IMR-90 (cell line): ENCODE results near the gene WDR1. TPM values are rescaled to one million over a fixed set of nuclear protein-coding genes. Genes with fewer than 3 reads are reported as not detected.

Experiments
- ATAC-seq: fragments of 200-7000 bp; cut with Tn5 transposase; 2 replicates; pipeline ENCODE4 v1.9.1; 2020; ENCODE audit warnings: low read depth, mild to moderate bottlenecking, moderate library complexity
- BruUV-seq: library from RNA; stranded (reverse); fragments of 400-500 nt; replicated peaks from 2 replicates; lab custom pipeline; 2021; lab: Mats Ljungman, UMichigan
- CTCF ChIA-PET: fragments of 300-600 bp; formaldehyde crosslinking; extraction: SDS; loops from one replicate; lab custom pipeline; 2021; ENCODE audit warnings: antibody characterized with exemption; lab: Yijun Ruan, JAX
- POLR2A ChIA-PET: fragments of 300-600 bp; sonication (Branson Sonifier 250); formaldehyde crosslinking; loops from one replicate; lab custom pipeline; 2022; ENCODE audit warnings: antibody characterized with exemption; ENCODE audit not compliant: unreplicated experiment; lab: Charles Lee
- DNase-seq: peaks from one replicate; pipeline ENCODE4 v3.0.0; 2013
- H2AFZ ChIP-seq: replicated peaks from 2 replicates; pipeline ENCODE3; 2013; ENCODE audit warnings: low read length, mild to moderate bottlenecking; ENCODE audit not compliant: poor library complexity
- H2AK5ac ChIP-seq: 2 replicates; pipeline ENCODE4 v1.6.1; 2013; ENCODE audit warnings: low read depth, low read length, inconsistent platforms
- H2AK9ac ChIP-seq: replicated peaks from 2 replicates; pipeline ENCODE3; 2013; ENCODE audit warnings: mild to moderate bottlenecking, low read depth, low read length, moderate library complexity; ENCODE audit not compliant: poor library complexity
- H2BK120ac ChIP-seq: 2 replicates; pipeline ENCODE4 v1.6.1; 2013; ENCODE audit warnings: low read depth, low read length, inconsistent platforms
- H2BK15ac ChIP-seq: 3 replicates; pipeline ENCODE4 v1.6.1; 2013; ENCODE audit warnings: low read depth, low read length, inconsistent platforms
- H2BK20ac ChIP-seq: 2 replicates; pipeline ENCODE4 v1.6.1; 2013; ENCODE audit warnings: low read depth, mild to moderate bottlenecking, inconsistent platforms, low read length, moderate library complexity
- H2BK5ac ChIP-seq: 2 replicates; pipeline ENCODE4 v1.6.1; 2013; ENCODE audit warnings: mild to moderate bottlenecking, low read depth, low read length, inconsistent platforms; ENCODE audit not compliant: poor library complexity, severe bottlenecking
- H3K14ac ChIP-seq: replicated peaks from 2 replicates; pipeline ENCODE4 v1.6.1; 2013; ENCODE audit warnings: low read depth, low read length, inconsistent platforms
- H3K18ac ChIP-seq: 2 replicates; pipeline ENCODE4 v1.6.1; 2013; ENCODE audit warnings: low read depth, low read length, control low read depth
- H3K23ac ChIP-seq: 2 replicates; pipeline ENCODE4 v1.6.1; 2013; ENCODE audit warnings: low read depth, low read length, inconsistent platforms
- H3K27ac ChIP-seq: 2 replicates; pipeline ENCODE4 v1.5.1; 2013; ENCODE audit warnings: mild to moderate bottlenecking, control low read depth, low read length; ENCODE audit not compliant: insufficient read depth
- H3K27me3 ChIP-seq: 2 replicates; pipeline ENCODE4 v1.6.1; 2013; ENCODE audit warnings: low read length; ENCODE audit not compliant: control insufficient read depth, insufficient read depth
- H3K36me3 ChIP-seq: 2 replicates; pipeline ENCODE4 v1.6.1; 2013; ENCODE audit warnings: low read length, mixed read lengths; ENCODE audit not compliant: control insufficient read depth, insufficient read depth
- H3K4ac ChIP-seq: 2 replicates; pipeline ENCODE4 v1.6.1; 2013; ENCODE audit warnings: low read depth, low read length, inconsistent platforms
- H3K4me1 ChIP-seq: 2 replicates; pipeline ENCODE4 v1.6.1; 2013; ENCODE audit warnings: low read length, mixed read lengths; ENCODE audit not compliant: control insufficient read depth, insufficient read depth
- H3K4me2 ChIP-seq: 2 replicates; pipeline ENCODE4 v1.6.1; 2013; ENCODE audit warnings: low read depth, mild to moderate bottlenecking, control low read depth, low read length, moderate library complexity
- H3K4me3 ChIP-seq: 2 replicates; pipeline ENCODE4 v1.5.1; 2013; ENCODE audit warnings: low read depth, mild to moderate bottlenecking, control low read depth, low read length, moderate library complexity; ENCODE audit not compliant: insufficient read depth
- H3K56ac ChIP-seq: 2 replicates; pipeline ENCODE4 v1.6.1; 2013; ENCODE audit warnings: low read length, inconsistent platforms; ENCODE audit not compliant: insufficient read depth; ENCODE audit errors: extremely low read depth
- H3K79me1 ChIP-seq, 2 experiments: 2 replicates each; pipeline ENCODE4 v1.6.1; 2013; ENCODE audit warnings: low read length in 2 of 2, inconsistent platforms in 1 of 2, low read depth in 1 of 2
- H3K9ac ChIP-seq: 2 replicates; pipeline ENCODE4 v1.6.1; 2013; ENCODE audit warnings: low read depth, low read length, control low read depth
- H3K9me1 ChIP-seq: 2 replicates; pipeline ENCODE4 v1.6.1; 2013; ENCODE audit warnings: low read length, inconsistent platforms; ENCODE audit not compliant: insufficient read depth
- H3K9me3 ChIP-seq: 2 replicates; pipeline ENCODE4 v1.6.1; 2013; ENCODE audit warnings: low read length; ENCODE audit not compliant: control insufficient read depth, insufficient read depth
- H4K20me1 ChIP-seq: 2 replicates; pipeline ENCODE4 v1.6.1; 2013; ENCODE audit warnings: low read length, inconsistent platforms; ENCODE audit not compliant: insufficient read depth
- H4K5ac ChIP-seq: 2 replicates; pipeline ENCODE4 v1.6.1; 2013; ENCODE audit warnings: mild to moderate bottlenecking, low read depth, low read length, control low read depth
- H4K8ac ChIP-seq, 2 experiments: 2 replicates each; pipeline ENCODE4 v1.6.1; 2013; ENCODE audit warnings: low read depth in 2 of 2, low read length in 2 of 2, control low read depth in 1 of 2, inconsistent platforms in 1 of 2
- H4K91ac ChIP-seq: 2 replicates; pipeline ENCODE4 v1.6.1; 2013; ENCODE audit warnings: low read depth, low read length, inconsistent platforms; ENCODE audit not compliant: insufficient read depth
- BHLHE40 ChIP-seq: fragments of 150-350 bp; IDR thresholded peaks from 2 replicates; pipeline ENCODE4 v1.6.1; 2016; ENCODE audit warnings: mild to moderate bottlenecking, low read depth, low read length
- CHD1 ChIP-seq: IDR thresholded peaks from 2 replicates; pipeline ENCODE4 v1.6.1; 2012; ENCODE audit warnings: low read depth, low read length, improper control_type of control experiment
- FOS ChIP-seq: fragments of 150-350 bp; IDR thresholded peaks from 2 replicates; pipeline ENCODE4 v1.6.1; 2016; ENCODE audit warnings: low read depth, low read length
- MAFK ChIP-seq: IDR thresholded peaks from 2 replicates; pipeline ENCODE4 v1.6.1; 2012; ENCODE audit warnings: low read depth, low read length, improper control_type of control experiment
- MXI1 ChIP-seq: IDR thresholded peaks from 2 replicates; pipeline ENCODE4 v1.6.1; 2012; ENCODE audit warnings: low read depth, mild to moderate bottlenecking, low read length, moderate library complexity, borderline replicate concordance
- NFE2L2 ChIP-seq: fragments of 150-350 bp; IDR thresholded peaks from 2 replicates; pipeline ENCODE4 v1.6.1; 2016; ENCODE audit warnings: low read depth, mild to moderate bottlenecking, low read length
- POLR2A ChIP-seq: IDR thresholded peaks from 2 replicates; pipeline ENCODE4 v1.6.1; 2012; ENCODE audit warnings: mild to moderate bottlenecking, low read depth, low read length
- RAD21 ChIP-seq: IDR thresholded peaks from 2 replicates; pipeline ENCODE4 v1.6.1; 2012; ENCODE audit warnings: low read length, improper control_type of control experiment
- RCOR1 ChIP-seq: IDR thresholded peaks from 2 replicates; pipeline ENCODE4 v1.6.1; 2012; ENCODE audit warnings: mild to moderate bottlenecking, low read length, improper control_type of control experiment; ENCODE audit not compliant: insufficient replicate concordance
- RFX5 ChIP-seq: IDR thresholded peaks from 2 replicates; pipeline ENCODE4 v1.8.0; 2012; ENCODE audit warnings: low read depth, mild to moderate bottlenecking, low read length, moderate library complexity
- SMC3 ChIP-seq: fragments of 150-350 bp; IDR thresholded peaks from 2 replicates; pipeline ENCODE4 v1.6.1; 2016; ENCODE audit warnings: low read depth, mild to moderate bottlenecking, antibody characterized with exemption, low read length, moderate library complexity
- WGBS, 2 experiments: methylation state at CpG; one replicate each; pipeline versions ENCODE4 v1.1.5 to v1.1.7; 2013; ENCODE audit warnings: missing lambda C conversion rate in 2 of 2; ENCODE audit not compliant: insufficient read length in 1 of 2; ENCODE audit errors: extremely low coverage in 2 of 2; 5-methylcytosine and 5-hydroxymethylcytosine counted together
- dilution Hi-C: fragments of 300-500 bp; cut with HindIII; formaldehyde crosslinking; loops from one replicate; pipeline ENCODE4 v1.14.3; 2018; ENCODE audit warnings: low sequenced_read_pairs; ENCODE audit not compliant: unreplicated experiment
- in situ Hi-C: fragments of 300-500 bp; cut with MboI; formaldehyde crosslinking; loops from 3 replicates; pipeline ENCODE4 v1.14.3; 2019; ENCODE audit warnings: low sequenced_read_pairs, inconsistent platforms, mixed read lengths
- intact Hi-C: fragments of 100-400 bp; cut with micrococcal nuclease; formaldehyde crosslinking; loops from 2 replicates; pipeline ENCODE4 v1.10.0; 2022
- polyA plus RNA-seq, 3 experiments: library from polyadenylated mRNA; depleted of rRNA; stranded (reverse); fragments of >200 nt; gene quantifications; 2 replicates each; pipeline ENCODE4 v1.2.3, GENCODE V29; 2012; ENCODE audit warnings: low replicate concordance in 1 of 3
- total RNA-seq: library from RNA; depleted of rRNA; stranded (reverse); fragments of >200 nt; gene quantifications from 2 replicates; pipeline ENCODE4 v1.2.3, GENCODE V29; 2012
- TF ChIP-seq, protein P1 (sequence below): fragments of 150-350 bp; IDR thresholded peaks from 2 replicates; pipeline ENCODE4 v1.6.1; 2017; ENCODE audit warnings: mild to moderate bottlenecking, antibody characterized with exemption, low read length, low read depth
- TF ChIP-seq, protein P2 (sequence below): fragments of 150-350 bp; IDR thresholded peaks from 2 replicates; pipeline ENCODE4 v1.6.1; 2016; ENCODE audit warnings: low read depth, mild to moderate bottlenecking, low read length, moderate library complexity, borderline replicate concordance

The WDR1 gene
- total and polyA plus RNA-seq, 2 of the 4 experiments (the other 2 are of a cell fraction): 725 to 992 TPM

DNA sequence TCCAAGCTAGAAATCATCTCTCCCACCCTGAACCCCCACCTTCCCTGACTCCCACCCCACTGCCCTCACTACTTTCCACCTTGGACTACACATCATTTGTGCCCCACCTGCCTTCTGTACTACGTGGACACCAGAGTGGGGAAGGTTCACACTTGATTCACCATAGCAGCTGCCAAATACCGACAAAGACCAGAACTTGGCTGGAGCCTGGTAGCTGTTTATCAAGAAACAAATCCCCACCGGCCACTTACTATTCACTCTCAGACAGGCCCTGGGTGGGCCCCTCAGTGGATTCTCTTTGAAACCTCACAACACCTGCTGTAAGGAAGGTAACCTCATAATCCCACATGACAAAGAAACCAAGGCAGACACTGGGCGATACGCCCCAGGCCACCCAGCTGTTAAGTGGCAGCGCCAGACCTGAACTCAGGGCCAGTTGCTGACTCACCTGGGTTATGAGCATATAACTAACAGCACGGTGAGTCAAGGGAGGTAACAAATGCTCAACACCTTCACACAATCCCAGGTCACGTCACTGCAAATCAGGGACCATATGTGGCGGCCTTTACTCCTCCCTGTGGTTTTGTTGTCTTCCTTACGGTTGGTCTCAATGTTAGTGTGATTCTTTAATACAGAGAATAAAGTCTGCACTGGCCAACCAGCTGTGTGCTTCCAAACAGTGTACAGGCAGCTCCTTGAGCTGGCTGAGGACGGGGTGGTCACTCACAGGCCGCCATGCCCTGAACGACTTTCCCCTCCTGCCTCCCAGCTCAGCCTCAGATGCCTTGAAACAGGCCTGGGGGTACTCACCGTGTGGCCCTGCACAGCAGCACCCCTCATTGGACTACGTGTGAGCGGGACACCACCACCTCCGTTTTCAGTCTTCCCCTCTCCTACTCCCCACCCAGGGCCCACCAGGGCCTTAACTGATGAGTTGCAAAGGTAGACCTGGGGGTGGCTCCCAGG, 7.5 kb downstream of the WDR1 start:
- H3K4me1 ChIP-seq: peaks cover 69% of the 10 kb centered on the region
- ATAC-seq (no peak), DNase-seq (peak; percentile 55)
- H3K14ac ChIP-seq: peak overlapping the region; percentile 36; the same call in 1 of the 2 replicates
- H2BK20ac ChIP-seq: no peak overlapping the region
- no peak overlapping the region for H4K91ac ChIP-seq
- dilution Hi-C loops (no loop called here), in situ Hi-C loops (no loop called here), intact Hi-C loops (no loop called here)
- POLR2A ChIA-PET: interaction anchor here (4.1 kb wide), 1 partner anchor 9 kb away, joined by 23 read pairs; the partner anchor contains the start of gene WDR1
- H3K9ac ChIP-seq: peak overlapping the region; percentile 9; the same call in 1 of the 2 replicates
- H4K20me1 ChIP-seq: peaks cover 96% of the 10 kb centered on the region
- H3K4me2 ChIP-seq: no peak overlapping the region
- no peak overlapping the region for H2AFZ ChIP-seq
- H4K8ac ChIP-seq: peak overlapping the region in 1 of 2 experiments; percentile 42; a peak in 2 of 4 replicates
- no peaks in the 10 kb centered on the region for H3K9me3 ChIP-seq
- H2AK5ac ChIP-seq: peak overlapping the region; percentile 59; the same call in 1 of the 2 replicates
- peak overlapping the region; percentile 71 for H2AK9ac ChIP-seq
- no peak overlapping the region for H2BK15ac ChIP-seq
- H3K9me1 ChIP-seq: peaks cover 75% of the 10 kb centered on the region
- no peak overlapping the region for H3K4me3 ChIP-seq
- H3K36me3 ChIP-seq: peaks cover 82% of the 10 kb centered on the region
- H2BK5ac ChIP-seq: peak overlapping the region; percentile 75
- H3K4ac ChIP-seq: peak overlapping the region; percentile 65
- no TSS peak for BruUV-seq
- no peak overlapping the region for H4K5ac ChIP-seq
- H3K27me3 ChIP-seq: no peaks in the 10 kb centered on the region
- H3K56ac ChIP-seq: no peak overlapping the region
- CTCF ChIA-PET: no interaction called here
- peaks cover 0 to 75% of the 10 kb centered on the region in 2 experiments; a peak in 2 of 4 replicates for H3K79me1 ChIP-seq
- peak overlapping the region; percentile 89 for H3K27ac ChIP-seq
- no peak overlapping the region for H3K18ac ChIP-seq
- H2BK120ac ChIP-seq: no peak overlapping the region
- no CpG with 5 or more reads among the region's 17 CpGs for WGBS, 2 experiments
- H3K23ac ChIP-seq: peak overlapping the region; percentile 60; the same call in 1 of the 2 replicates
- TF ChIP-seq RFX5 (no peak), POLR2A (no peak; the same call in 1 of the 2 replicates), MXI1 (no peak), BHLHE40 (0 out of 2 replicates have a peak, but pooled peaks have one; percentile 6), RAD21 (no peak), SMC3 (no peak), RCOR1 (no peak), CHD1 (no peak), NFE2L2 (no peak), MAFK (no peak), FOS (0 out of 2 replicates have a peak, but pooled peaks have one; percentile 8)
- TF ChIP-seq, protein P1, sequence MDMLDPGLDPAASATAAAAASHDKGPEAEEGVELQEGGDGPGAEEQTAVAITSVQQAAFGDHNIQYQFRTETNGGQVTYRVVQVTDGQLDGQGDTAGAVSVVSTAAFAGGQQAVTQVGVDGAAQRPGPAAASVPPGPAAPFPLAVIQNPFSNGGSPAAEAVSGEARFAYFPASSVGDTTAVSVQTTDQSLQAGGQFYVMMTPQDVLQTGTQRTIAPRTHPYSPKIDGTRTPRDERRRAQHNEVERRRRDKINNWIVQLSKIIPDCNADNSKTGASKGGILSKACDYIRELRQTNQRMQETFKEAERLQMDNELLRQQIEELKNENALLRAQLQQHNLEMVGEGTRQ: no peak
- TF ChIP-seq, protein P2, sequence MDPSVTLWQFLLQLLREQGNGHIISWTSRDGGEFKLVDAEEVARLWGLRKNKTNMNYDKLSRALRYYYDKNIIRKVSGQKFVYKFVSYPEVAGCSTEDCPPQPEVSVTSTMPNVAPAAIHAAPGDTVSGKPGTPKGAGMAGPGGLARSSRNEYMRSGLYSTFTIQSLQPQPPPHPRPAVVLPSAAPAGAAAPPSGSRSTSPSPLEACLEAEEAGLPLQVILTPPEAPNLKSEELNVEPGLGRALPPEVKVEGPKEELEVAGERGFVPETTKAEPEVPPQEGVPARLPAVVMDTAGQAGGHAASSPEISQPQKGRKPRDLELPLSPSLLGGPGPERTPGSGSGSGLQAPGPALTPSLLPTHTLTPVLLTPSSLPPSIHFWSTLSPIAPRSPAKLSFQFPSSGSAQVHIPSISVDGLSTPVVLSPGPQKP: no peak
